GM18498 (cell line): ENCODE measurements around the gene ETV6.

Experiments used
- ATAC-seq: cut with Tn5 transposase; IDR thresholded peaks from one replicate; pipeline ENCODE4 v1.9.1; 2021; ENCODE audit warnings: mild to moderate bottlenecking, moderate library complexity; ENCODE audit not compliant: unreplicated experiment

The ETV6 gene

DNA sequence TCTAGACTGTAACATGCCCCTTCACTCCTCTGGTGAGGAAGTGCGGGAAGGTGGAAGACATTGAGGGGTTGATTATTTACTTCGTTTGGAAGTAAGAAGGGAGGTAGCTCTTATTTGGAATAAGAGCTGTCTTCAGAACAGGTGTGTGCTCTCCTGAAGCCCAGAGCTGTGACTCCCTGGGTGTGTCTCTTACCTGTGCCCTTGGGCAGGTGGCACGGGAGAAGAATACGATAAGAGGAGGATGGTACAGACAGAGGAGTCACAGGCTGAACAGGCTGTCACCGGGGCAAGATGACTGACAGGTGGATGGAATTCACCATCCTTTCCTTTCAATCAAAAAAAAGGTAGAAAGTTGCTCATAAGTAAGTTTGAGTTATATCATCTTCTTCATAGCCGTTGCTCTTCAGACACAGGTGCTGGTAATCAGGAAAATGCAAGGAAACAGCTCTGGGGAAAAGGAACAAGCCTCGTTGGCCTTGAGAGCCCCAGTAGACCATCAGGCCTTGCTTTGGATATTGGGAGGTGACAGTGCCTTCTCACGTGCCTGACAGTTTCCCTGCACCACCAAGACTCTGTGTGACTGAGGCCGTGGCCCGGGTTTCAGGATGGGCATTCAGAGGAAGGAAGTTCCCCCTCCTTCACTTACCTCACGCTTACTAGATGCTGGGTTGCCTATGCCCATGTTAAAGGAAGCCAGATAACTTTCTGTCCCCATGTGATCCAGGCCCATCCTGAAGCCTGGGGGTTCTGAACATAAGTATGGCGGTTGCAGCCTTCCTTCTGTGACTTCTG lies 120.4 kb downstream of the ETV6 start:
- no peak for ATAC-seq

DNA sequence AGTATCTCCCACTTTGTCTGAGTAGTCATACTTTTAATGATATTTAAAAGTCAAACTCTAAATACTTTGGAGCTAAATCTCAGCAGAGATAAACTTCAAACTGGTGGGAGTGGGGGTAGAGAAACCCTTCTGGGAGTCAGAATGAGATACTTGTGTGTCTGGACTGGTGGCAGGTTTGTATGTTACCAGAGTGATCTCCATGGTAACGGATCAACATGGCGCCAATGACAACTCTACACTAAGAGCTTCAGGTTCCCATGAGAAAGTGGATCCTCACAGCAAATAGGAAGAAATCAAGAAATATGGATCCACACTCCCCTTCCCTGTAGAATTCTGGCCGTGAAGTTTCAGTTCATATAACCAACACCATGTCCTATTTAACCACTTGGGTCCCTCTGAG lies 121.9 kb downstream of the ETV6 start:
- ATAC-seq: no peak

DNA sequence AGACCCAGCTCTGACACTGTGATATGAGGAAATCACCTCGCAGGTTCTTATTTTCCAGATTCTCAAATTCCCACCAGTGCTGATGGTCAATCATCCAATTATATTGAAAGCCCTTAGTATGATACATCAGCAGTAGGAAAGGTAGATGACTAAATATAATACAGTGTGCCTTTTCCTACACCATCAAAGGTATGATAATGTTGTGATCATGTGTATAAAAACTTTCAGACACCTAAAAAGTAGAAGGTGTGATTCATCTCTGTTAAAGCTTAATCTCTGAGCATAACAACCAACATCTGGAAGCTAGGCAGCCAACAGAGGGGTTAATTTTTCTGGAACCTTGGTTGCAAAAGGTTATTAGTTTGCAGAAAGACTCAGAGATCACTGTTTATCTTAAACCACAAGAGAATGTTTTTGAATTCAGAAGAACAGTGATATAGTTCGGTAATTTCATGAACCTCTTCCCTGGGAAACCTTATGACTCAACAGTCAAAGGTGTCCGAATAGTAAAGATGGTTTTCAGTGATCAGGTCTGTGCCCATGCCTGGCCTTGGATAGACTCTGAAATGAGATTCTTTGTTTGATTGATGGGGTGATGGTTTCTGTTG lies 122.5 kb downstream of the ETV6 start:
- no peak for ATAC-seq

DNA sequence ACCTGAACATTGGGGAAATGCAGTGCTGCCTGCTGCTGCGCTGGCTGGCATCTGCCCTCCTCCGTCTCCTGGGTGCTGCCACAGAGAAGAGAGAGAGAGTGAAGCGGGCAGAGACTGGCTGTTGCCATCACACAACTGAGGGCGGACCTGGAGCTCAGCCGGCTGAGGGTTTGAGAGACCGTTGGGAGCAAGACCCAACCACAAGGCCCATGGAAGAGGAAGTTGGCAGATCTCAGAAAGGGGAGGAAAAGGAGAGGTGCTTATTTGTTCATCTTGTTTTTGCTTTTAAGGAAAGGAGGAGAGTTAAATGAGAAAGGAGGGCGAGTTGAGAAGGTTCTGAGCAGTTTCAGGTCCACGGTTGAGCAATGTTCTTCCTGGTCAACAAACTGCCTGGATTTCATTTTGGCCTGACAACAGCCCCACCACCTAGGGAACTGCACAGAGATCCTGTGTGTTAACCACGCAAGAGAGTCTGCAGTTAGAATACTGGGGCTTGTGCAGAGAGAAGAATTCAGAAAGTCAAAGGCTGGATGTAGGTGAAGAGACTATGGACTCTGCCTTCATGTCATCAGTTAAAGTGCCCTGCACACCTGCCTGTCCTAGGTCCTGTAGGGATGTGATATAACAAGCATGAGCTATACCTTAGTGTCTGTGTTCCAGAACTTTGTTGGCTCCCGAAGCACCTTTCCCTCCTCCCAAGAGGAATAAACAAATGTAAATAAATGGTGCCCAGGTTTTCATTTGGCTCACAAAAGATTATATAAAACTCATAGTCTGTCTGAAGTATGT lies 124.6 kb downstream of the ETV6 start:
- no peak for ATAC-seq

DNA sequence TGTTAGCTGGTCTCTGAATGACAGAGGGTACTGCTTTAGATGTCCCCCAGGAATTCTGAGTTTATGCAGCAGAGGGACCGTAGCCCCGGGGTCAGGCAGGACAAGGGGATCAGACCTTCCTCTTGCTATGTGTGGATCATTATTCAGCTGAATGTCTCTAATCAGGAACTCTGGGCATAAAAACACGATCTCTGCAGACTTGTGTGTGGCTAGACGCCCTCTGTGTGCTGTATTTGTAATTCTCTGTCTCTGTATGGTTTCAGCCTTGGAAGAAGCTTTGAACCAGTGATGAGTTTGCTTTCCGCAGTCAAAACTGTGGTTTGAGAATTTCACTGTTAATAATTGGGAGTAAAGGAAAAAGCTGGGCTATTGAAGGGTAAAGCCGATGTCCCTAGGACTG lies 125.3 kb downstream of the ETV6 start:
- ATAC-seq: no peak

DNA sequence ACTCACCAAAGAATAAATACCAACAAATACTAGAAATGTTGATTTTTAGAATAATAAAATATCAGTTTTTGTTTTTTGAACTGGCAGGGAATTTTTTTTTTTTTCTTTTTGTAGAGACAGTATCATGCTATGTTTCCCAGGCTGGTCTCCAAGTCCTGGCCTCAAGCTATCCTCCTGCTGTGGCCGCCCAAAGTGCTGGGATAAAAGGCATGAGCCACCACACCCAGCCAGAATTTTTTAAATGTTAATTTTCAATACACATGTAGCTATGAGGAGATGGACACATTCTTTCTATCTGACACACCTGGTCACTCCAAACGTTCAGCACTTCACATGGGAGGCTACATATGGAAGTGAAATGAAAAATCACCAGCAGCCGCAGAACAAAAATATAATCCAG lies 126.8 kb downstream of the ETV6 start:
- no peak for ATAC-seq

DNA sequence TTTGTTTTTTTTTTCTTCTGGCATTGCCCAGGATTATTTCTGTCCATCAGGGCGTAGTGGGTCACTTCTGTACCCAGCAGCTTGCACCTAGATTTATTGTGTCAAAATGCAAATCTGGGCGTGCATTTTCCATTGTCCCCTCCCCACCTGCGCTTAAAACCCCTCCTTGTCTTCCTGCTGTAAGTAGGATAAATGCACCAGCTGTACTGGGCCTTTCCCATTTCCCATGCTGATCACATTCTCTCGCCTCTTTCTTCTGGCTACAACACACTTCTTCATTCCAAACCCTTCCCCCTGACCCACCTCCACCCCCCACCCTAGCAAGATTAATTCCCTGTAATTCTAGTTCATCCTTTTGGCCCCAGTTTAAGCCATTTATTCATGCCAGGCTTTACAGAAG lies 128.0 kb downstream of the ETV6 start:
- no peak for ATAC-seq

DNA sequence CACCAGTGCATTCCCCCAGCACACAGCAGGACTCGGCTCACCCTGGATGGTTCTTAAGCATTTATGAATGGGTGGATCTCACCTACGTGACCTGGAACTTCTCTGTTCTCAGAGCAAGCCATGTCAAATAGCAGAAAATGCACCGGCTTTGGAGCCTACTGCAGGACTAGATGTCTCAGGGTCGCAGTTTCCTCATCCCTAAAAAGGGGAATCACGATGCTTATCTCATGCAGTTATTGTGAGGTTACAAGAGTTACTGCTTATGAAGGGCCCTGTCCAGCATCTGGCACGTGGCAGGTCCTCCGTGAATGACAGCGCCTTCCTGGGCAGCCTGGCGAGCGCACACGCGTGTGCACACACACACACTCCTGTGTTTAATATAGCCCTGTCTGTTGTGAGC lies 128.5 kb downstream of the ETV6 start:
- no peak for ATAC-seq

DNA sequence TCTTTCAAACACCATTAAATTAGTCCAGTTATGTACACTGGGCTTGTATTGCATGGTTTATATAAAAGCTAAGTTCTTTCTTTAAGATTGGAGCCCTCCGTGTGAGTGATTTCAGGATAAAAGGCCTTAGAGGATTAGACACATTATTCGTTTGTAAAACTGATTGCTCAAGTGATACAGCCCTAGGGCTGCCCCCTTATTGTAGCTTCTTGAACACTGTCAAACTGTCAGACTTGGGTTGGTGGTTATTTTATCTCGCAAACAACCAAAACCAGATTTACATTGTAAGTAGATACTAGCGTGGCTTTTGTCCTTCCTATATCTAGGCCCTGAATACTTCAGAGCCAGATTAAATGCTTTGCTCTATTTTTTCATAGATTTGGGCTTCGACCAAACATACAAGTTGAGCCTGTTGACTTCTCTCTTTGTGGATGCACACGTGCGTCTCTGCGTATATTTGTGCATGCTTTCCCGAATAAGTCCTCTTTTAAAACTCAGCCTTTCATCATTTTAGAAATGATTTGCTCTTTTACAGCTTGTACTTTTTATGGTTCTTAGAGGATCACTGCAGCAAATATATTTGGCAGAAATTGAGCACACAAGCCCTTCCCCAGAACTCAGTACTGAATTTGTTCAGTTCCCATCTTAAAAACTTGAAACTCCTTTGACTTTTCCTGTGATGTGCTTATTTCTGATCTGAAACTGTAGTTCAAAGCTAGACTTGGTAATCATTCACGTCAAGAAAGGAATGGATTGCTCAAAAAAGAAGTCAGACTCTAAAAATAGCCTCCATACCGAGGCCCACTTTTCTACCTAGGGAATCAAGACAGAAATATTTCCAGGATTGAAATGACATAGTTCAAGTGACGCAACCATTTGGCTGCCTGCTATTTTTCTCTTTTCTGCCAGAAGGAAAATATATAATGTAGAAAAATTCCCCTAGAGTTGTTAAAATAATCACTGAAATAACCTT lies 129.5 kb downstream of the ETV6 start:
- no peak for ATAC-seq

DNA sequence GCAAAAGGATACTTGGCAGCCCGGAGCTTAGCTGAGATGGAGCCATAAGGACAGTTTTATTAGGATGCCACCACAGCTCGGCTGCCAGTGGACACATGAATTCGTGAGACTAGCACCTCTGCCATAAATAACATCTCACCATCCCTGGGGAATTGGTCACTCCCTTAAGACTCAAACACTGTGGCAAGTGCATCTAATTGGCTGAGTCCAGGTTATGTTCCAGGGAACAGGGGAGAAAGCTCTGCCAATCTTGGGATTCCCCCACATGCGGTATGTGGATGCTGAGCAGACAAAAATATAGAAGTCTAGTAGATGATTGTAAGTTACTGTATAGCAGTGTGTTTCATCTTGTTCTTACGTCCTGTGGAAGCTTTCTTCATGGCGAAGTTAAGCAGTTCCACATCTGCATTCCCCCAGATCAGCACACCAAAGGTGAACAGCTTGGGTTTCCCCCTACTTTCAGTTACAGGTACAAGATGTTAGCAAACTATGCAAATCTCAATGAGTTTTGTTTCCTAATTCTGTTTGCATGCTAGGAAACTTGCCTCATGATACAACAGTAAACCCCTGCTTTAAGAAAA lies 131.1 kb downstream of the ETV6 start:
- peak; percentile 82 for ATAC-seq

DNA sequence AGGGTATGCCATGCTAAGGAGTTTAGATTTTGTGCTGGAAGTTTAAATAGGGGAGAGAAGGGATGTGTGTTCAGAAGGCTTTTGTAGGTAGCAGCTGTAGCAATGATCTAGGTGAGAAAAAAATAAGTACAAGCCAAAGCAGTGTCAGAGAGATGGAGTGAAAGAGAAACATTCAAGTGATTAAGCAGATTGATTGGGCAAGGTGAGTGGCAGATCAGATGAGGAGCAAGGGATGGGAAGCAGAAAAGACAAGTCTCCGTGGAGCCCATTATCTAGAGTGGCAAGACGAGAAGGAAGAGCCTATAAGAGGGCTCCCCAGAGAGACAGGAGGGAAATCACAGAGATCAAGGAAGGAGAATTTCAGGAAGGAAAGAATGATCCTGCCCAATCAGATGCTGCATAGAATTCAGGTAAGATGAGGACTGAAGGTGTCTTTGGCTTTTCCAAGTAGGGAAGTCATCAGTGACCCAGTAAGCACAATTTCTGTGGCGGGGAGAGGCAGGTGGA lies 133.5 kb downstream of the ETV6 start:
- no peak for ATAC-seq

DNA sequence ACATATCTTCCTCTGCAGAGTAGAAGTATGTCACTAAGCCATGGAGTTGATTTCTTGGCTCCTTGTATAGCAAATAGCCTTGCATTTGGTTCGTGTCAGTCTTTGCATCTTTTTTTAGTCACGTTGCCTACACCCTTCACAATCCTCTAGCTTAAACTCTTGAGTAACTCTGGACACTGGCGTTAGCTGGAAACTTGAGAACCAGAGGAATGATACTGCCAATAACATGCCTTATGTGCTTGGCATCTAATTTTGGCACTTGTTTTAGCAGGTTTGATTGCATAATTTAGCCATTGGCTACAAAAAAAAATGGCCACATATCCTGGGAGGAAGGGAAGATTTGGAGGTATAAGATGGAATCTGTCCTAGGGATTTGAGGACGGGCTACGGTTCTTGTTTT lies 136.2 kb downstream of the ETV6 start:
- ATAC-seq: no peak

DNA sequence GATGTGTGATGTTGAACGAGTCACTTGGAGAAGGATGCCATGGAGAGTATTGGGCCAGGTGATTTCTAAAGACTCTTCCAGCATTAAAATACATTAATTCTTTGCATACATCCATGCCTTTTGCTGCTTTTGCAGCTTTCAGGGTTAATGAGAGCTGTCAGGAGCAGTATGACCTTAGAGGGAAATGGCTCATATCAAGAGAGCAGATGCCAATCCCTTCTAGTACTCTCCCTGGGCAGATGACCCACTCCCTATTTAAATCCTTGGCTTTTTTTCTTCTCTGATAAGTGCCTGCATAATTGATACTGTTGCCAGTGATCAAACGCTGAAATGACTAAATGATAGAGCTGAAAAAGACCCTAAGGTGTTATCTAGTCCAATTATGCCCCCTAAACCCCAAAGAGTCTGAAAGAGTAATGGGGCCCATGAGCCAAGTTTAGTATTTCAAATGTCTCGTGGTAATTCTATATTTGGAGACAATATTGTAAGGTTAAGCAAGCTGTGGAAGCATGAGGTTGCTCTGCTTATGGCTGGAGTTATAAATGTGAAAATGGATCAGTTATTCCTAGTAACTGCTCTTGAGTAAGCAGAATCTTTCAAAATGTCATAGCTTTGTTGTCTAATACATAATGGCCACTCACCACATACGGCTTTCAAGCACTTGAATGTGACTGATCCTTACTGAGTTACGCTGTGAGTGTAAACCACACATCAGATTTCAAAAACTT lies 137.3 kb downstream of the ETV6 start:
- no peak for ATAC-seq

DNA sequence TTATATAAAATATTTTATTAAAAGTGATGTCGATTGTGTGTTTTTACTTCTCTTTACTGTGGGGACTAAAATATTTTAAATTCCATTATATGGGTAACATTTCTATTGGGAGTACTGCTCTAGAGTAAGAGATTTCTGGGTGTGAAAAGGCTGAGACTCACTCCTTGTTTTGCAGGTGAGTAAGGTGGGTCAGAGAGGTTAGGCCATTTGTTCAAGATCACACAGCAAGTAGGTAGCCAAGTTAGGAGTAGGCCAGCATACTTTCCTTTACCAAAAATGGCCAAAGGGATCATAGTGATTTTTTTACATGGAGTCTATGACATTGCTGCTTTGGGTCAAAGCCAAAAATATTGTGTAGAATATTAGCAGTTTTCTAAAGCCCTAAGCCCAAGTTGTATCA lies 138.0 kb downstream of the ETV6 start:
- ATAC-seq: no peak

DNA sequence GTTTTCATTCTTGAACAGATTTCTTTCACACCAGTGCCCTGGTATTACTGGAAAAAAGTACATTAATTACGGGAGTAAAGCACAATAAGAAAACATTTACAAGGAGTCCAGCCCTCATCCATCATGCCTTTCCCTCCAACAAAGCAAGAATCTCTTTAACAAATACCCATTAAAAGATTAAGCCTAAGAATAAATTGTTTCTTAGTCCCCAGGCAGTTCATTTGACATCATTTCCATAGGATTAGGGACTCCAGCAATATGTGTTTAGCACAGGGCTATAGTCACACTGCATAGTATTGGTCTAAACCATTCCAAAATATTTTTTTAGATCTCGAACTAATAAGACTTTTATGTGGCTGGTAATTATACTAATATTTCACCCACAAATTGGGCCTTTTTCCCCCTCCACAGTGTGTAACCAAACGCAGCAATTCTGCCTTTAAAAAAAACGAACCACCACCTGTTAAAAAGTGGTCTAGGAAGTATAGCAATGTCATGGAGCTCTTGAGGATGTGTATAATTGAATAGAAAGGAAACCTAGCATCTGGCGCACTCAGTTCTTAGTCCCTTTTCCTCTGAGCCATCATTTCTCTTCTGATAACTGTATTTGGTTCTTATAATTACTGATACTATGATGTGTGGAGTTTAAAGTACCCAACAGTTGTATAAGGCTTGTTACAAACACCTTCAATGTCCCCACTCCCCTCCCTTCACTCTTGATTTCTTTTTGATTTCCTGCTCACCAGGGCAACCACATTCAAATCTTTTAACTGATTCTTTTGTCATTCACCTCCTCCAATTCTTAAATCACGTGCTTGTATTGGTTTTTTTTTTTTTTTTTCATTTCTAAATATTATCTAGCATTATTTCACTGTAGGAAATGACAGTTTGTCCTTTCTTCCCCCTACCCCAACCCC lies 138.7 kb downstream of the ETV6 start:
- ATAC-seq: no peak

DNA sequence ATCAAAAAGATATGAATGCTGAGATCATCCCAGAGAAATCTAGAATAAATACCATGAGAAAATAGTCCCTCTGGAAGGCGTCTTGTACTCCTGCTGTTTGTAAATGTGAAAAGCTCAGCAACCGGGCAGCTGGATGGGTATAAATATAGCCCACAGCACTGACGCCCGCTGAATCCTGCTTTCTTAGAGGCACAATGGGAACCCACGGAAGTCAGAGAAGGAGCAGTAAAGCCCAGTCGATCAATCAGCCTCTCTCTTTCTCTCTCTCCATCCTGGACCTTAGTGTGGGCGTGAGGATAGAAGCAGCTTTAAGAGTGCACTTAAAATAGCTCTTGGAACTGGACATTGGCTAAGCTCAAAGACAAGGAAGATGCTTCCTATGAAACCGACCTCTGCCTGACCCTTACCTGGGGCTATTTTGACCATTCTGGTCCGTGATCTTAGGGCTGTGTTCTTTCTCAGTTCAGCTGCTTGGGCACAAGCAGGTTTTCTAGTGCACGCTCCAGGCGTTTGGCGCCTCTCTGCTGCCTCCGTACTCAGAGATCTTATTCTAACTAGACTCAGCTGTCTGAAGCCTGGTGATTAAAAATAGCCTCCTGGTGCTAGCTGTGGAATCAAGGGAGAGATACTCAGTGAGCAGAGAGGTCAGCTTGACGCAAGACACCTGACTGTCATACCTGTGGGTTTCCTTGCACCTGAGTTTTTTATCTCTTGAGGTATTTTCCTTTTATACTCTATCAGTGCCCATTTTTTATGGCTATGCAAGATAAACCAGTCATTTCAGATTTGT lies 144.6 kb downstream of the ETV6 start:
- ATAC-seq: no peak

DNA sequence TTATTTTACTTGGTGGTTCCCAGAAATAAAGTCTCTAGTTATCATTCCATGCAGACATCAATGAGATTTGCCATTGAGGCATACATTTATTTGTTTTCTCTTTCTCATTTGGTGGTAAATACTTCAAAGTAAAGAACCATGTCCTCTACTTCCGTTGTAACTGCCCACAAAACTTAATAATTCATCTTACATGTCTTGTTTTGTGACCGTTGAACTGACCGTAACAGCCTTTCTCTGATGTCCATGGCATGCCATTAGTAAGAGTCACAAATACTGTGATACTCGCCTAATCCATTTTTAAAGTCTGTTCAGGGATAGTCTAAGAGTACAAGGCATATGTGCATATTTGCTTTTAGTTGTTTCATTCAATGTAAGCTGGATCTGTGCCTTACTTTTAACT lies 145.3 kb downstream of the ETV6 start:
- ATAC-seq: no peak
